Measurements from ENCODE around the gene XRCC4.

DNA sequence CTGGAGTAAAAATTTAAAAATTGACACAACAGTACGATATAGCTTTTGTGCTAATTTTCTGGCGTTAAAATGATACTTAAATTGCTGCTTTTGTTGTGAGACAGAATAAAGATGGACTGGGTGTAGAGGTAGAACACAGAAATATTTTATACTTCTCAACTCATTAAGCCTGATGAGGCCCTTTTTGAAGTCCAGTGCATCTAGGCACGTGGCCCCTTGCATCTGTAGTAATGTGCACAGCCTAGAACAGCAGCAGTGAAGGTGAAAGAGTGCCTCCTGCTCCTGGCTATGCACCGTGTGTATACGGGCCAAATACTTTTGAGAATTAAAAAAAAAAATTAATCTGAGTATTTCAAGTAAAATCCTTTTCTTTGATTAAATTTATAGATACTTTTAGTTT, 115.6 kb downstream of the XRCC4 start:
- no peak for TF ChIP-seq POLR2A (IDR thresholded peaks at IDR 0.05)
- TF ChIP-seq, protein P1, sequence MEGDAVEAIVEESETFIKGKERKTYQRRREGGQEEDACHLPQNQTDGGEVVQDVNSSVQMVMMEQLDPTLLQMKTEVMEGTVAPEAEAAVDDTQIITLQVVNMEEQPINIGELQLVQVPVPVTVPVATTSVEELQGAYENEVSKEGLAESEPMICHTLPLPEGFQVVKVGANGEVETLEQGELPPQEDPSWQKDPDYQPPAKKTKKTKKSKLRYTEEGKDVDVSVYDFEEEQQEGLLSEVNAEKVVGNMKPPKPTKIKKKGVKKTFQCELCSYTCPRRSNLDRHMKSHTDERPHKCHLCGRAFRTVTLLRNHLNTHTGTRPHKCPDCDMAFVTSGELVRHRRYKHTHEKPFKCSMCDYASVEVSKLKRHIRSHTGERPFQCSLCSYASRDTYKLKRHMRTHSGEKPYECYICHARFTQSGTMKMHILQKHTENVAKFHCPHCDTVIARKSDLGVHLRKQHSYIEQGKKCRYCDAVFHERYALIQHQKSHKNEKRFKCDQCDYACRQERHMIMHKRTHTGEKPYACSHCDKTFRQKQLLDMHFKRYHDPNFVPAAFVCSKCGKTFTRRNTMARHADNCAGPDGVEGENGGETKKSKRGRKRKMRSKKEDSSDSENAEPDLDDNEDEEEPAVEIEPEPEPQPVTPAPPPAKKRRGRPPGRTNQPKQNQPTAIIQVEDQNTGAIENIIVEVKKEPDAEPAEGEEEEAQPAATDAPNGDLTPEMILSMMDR (IDR thresholded peaks at IDR 0.05): no peak

Data from suprapubic skin (tissue), 3 donors.